GM12892 (cell line): ENCODE data around the gene MCC.

Experiments used
- POLR2A ChIP-seq: IDR thresholded peaks from 2 replicates; pipeline ENCODE4 v1.6.1; 2011; ENCODE audit warnings: low read depth, low read length, control low read depth
- POLR2AphosphoS5 ChIP-seq: IDR thresholded peaks from 2 replicates; pipeline ENCODE4 v1.6.1; 2011; ENCODE audit warnings: low read depth, low read length, control low read depth

- TF ChIP-seq POLR2A (no peak), POLR2AphosphoS5 (no peak)
Measured at GRCh38 chr5:113311301-113311700, 177.0 kb downstream of the MCC start.
